Activated CD4-positive, alpha-beta T cell treated with anti-CD3 and anti-CD28 coated beads, Interleukin-2, amount 50 U/mL, for 4 hours (primary cell): Measurements from ENCODE around the gene HNRNPUL2.
"Not testable (repeated sequence)": the region's sequence is repeated elsewhere in the genome, so short reads cannot be mapped to it uniquely, and the experiment has no call there.

Experiments used
- DNase-seq, 2 experiments: peaks; one replicate each; pipeline ENCODE4 v3.0.0-alpha.2; 2020

HNRNPUL2 gene

DNA sequence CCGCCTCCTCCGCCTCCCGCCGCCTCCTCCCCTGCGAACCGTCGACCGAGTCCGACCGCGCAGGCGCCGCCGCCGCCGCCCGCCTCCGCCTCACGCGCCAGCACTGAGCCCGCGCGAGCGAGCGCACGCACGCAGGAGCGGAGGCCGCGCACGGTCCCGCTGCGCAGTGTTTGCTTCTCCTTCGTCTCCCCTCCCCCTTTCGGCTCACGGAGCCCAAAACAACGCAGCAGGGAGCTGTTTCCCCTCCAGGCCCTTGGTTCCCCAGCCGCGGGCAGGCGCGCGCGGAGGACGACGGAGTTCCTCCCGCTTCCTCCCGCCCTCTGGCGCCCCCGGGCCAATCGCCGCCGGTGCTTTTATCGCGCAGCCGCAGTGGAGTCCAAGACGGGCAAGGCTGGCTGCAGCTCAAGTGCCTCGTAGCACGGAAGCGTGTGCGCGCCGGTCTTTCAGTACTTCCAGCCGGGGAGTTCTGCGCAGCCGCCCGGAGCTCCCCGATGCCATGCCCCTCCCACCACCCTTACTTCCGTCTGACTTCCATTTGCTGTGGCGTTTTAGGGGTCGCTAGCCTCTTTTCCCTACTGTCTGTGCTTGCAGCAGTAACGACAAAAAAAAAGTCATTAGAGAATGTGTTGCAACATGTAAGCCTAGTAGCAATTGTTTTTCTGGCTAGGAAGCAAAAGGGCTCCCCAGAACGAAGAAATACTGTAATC is at the start of gene HNRNPUL2:
Gene HNRNPUL2, minus strand, starts transcription at position 293 of the 707 bp plus-strand sequence. CDS start 301 bp downstream, outside the sequence.
- peak; percentile 96 to 98 for DNase-seq

DNA sequence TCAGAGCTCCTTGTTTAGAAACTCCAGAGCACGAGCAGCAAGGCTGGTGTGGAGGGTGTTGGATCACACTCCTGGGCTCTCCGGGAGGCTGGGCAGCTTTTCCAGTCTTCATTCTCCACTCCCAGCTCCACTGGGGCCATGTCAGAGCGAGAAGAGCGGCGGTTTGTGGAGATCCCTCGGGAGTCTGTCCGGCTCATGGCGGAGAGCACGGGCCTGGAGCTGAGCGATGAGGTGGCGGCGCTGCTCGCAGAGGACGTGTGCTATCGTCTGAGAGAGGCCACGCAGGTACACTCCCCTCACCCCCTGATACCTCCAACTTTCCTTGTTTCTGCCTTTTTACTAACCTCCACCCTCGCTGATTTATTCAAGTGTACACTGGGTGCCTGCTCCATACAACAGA is 48.4 kb upstream of the HNRNPUL2 start:
- DNase-seq, result no peak

DNA sequence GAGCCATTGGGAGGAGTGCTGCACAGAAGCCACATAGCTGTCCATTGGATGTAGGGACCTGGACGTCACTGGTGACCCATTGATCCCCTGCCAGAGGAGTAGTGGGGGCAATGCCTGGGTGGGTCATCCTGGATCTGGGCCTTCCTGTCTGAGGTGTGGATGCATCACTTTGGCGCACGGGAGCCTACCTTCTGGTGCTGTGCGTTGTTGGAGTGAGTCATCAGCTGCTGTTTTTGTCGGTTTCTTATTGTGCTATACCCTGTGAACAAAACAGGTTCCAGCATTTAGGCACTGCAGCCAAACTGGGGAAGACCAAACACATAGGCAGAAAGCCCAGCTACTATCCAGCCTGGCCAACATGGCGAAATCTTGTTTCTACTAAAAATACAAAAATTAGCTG is 47.1 kb upstream of the HNRNPUL2 start:
- DNase-seq, result no peak

GRCh38 chr11:62771144-62772021 is 44.1 kb upstream of the HNRNPUL2 start, which contains the start of gene TAF6L:
Gene TAF6L, plus strand, starts transcription at chr11:62771396. Its CDS starts 4,388 bp downstream, at chr11:62775784.
- peak; percentile 90 to 92 for DNase-seq

GRCh38 chr11:62770778-62771143 is 43.5 kb upstream of the HNRNPUL2 start:
- no peak for DNase-seq

DNA sequence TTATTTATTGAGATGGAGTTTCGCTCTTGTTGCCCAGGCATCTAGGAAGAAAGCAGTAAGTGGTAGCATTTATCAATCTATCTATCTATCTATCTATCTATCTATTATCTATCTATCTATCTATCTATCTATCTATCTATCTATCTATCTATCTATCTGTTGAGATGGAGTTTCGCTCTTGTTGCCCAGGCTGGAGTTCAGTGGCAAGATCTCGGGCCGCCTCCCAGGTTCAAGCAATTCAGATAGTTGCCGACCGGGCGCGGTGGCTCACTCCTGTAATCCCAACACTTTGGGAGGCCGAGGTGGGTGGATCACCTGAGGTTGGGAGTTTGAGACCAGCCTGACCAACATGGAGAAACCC is 33.6 kb upstream of the HNRNPUL2 start:
- DNase-seq, result not testable (repeated sequence)

- no peak for DNase-seq
Measured at GRCh38 chr11:62757846-62758788, 30.9 kb upstream of the HNRNPUL2 start.

DNA sequence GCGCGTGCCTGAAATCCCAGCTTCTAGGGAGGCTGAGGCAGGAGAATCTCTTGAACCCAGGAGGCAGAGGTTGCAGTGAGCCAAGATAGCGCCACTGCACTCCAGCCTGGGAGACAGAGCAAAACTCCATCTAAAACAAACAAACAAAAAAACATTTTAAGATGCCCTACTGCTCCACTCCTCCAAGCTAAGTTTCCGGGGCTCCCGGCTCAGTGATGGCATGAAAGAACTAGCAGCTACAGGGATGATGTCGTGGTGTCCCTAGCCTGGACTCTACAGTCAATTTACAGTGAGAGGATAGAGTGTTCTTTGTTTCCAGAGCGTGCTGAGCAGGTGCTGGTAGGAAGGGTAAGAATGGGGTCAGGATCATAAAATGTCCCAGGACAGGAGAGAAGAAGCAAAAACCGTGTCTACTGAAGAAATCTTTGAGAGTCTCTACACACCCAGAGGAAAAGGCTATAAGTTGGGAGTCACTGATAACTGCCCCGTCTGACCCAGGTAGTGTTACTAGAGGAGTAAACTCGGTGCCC is 27.9 kb upstream of the HNRNPUL2 start:
- DNase-seq, result no peak

- DNase-seq, result peak; percentile 95 to 97
Measured at GRCh38 chr11:62753736-62754603, 26.7 kb upstream of the HNRNPUL2 start, which contains the start of gene ZBTB3. Gene ZBTB3, minus strand, starts transcription at chr11:62754160. Its CDS starts 496 bp downstream, at chr11:62753664.

GRCh38 chr11:62752994-62753735 is 25.9 kb upstream of the HNRNPUL2 start:
- DNase-seq, result no peak

DNA sequence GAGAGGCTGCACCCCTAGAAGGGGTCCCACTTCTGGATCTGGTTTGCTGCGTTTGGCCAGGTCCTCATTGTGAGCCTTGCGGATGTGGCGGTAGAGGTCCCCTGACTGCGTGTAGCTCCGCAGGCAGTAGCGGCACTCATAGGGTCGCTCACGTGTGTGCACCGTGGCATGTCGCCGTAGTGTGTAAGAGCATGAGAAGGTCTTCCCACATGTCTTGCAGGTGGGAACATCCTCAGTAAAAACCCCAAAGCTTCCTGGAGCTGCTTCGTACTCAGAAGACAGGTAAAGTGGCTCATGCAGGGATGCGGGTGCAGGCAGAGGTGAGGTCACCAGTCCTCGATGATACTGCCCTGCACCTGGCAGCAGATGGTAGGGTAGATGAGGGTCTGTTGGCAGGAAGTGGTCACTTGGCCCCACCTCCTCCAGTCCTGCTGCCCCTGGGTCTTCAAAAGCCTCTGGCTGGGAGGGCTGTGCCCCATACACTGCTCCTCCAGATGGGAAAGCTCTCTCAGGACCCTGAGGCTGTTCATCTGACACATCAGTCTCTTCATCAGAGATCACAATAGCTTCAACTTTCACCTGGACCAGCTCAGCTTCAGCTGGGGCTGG is 25.0 kb upstream of the HNRNPUL2 start:
- DNase-seq, result no peak

GRCh38 chr11:62749931-62750330 is 22.7 kb upstream of the HNRNPUL2 start:
- not testable (repeated sequence) for DNase-seq

- DNase-seq, result no peak
Measured at GRCh38 chr11:62747475-62748160, 20.4 kb upstream of the HNRNPUL2 start.

- no peak for DNase-seq
Measured at GRCh38 chr11:62737196-62737595, 9.9 kb upstream of the HNRNPUL2 start.

DNA sequence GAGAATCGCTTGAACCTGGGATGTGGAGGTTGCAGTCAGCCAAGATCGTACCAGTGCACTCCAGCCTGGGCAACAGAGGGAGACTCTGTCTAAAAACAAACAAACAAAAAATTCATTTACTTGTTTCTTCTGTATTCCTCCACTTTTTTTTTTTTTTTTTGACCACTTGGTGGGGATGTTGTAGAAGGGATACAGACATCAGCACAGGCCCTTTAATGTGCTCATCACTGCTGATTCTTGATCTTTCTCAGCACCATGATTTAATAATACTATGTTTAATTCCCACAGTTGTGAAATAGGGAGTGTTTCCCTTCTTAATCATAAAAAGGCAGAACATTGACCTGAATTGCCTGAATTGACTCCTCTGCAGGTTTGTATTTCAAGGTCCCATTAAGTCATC is 5.6 kb upstream of the HNRNPUL2 start:
- no peak for DNase-seq

GRCh38 chr11:62730076-62730475 is 2.8 kb upstream of the HNRNPUL2 start:
- not testable (repeated sequence) for DNase-seq

DNA sequence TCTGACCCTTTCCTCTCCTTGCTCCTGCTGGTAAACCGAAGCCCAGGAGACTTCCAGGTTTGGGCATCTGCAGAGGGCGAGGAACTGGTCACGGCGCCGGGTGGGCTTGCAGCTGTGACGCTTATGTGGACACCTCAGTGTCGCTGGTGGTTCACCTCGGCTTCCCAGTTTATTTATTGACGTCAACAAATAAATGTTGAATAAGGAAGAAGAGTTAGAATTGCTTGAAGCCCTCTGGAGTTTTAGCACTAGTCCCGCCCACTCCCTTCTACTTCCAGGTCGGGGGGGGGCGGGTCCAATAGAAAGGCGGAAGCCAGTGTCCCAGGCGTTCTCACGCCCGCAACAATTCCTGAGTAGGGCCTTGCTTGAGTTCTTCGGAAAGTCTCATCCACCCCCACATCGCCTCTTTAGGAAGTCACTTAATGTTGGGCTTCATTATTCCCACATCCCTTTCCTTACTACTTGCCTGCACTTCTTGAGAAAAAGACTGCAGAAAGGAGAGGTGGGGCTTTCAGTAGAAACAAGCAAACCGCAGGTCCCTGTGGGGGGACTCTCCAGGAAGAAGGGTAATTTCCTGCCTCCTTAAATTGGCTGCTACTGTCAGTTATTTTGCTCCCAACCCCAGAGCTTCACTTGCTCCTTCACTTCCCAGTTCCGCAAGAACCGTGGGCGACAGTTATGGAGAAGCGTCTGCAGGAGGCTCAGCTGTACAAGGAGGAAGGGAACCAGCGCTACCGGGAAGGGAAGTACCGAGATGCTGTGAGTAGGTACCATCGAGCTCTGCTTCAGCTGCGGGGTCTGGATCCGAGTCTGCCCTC is 1.1 kb upstream of the HNRNPUL2 start, which contains the start of gene TTC9C:
Gene TTC9C, plus strand, starts transcription at position 316 of the 818 bp plus-strand sequence. Its CDS starts 363 bp downstream, at position 679.
- peak; percentile 78 to 80 for DNase-seq

DNA sequence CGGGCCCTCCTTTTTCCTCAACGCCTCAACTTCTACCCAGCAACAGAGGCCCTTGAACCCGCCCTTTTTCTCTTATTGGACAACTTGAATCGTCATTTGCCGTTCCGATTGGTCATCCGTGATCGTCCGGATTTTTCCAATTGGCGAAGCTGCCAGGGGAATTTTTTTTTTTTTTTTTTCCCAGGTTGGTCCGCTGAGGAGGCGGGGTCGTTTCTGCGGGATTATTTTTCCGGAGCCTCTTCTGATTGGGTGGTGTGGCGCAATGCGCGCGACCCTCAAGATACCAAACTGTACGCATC is 564 bp upstream of the HNRNPUL2 start:
- DNase-seq, result peak; percentile 72 to 75

DNA sequence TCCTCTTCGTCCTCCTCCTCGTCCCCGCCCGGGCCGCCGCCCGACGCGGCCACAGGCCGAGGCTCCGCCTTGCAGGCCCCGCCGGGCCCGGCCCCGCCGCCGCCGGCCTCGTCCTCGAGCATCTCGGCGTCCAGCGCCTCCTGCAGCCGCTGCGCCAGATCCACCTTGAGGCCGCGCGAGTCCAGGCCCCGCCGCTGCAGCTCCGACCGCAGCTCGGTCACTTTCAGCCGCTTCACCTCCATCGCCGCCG is 417 bp downstream of the HNRNPUL2 start:
- DNase-seq, result no peak
